ENCODE measurements around the gene TFB1M. TPM values are rescaled to one million over a fixed set of nuclear protein-coding genes. Genes with fewer than 3 reads are reported as not detected.

TFB1M gene
- total and polyA plus RNA-seq, 9 donors = 9.1 to 15.9 (median 11.3) TPM

DNA sequence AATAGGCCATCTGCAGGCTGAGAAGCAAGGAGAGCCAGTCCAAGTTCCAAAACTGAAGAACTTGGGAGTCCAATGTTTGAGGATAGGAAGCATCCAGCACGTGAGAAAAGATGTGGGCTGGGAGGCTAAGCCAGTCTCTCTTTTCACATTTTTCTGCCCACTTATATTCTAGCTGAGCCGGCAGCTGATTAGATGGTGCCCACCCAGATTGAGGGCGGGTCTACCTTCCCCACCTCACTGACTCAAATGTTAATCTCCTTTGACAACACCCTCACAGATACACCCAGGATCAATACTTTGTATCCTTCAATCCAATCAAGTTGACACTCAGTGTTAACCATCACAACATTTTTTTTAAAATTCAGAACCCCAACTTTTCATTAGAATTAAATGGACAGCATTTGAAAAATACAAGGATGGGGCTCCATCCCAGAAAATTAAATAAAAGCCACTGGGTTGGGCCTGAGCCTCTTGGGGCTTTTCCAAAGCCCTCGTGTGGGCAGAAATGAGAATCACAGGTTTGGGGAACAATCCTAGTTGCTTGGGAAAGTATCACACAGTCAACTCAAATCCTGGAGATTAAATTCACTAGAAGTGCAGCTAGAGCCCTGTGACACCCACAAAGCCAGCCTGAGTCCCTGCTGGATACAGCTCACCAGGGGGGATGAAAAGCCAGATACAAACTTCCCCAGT lies 48.3 kb downstream of the TFB1M start:
- no peak for DNase-seq
- 77% methylated on average over 3 of the region's 4 CpGs for WGBS (ENCODE audit: insufficient coverage)
- Histone ChIP-seq H3K9me3 (replicated peaks; ENCODE audit: control insufficient read depth, low read depth, low read length) (no peaks in the 10 kb centered on the region), H3K36me3 (ENCODE audit: control insufficient read depth, insufficient read depth, low read length) (peaks cover 4% of the 10 kb centered on the region), H3K4me1 (ENCODE audit: control insufficient read depth, insufficient read depth, low read length) (no peaks in the 10 kb centered on the region), H3K27me3 (ENCODE audit: control insufficient read depth, insufficient read depth, low read length) (no peaks in the 10 kb centered on the region), H3K27ac (ENCODE audit: low read length) (no peak overlapping the region), H3K4me3 (ENCODE audit: low read length) (no peak overlapping the region)

DNA sequence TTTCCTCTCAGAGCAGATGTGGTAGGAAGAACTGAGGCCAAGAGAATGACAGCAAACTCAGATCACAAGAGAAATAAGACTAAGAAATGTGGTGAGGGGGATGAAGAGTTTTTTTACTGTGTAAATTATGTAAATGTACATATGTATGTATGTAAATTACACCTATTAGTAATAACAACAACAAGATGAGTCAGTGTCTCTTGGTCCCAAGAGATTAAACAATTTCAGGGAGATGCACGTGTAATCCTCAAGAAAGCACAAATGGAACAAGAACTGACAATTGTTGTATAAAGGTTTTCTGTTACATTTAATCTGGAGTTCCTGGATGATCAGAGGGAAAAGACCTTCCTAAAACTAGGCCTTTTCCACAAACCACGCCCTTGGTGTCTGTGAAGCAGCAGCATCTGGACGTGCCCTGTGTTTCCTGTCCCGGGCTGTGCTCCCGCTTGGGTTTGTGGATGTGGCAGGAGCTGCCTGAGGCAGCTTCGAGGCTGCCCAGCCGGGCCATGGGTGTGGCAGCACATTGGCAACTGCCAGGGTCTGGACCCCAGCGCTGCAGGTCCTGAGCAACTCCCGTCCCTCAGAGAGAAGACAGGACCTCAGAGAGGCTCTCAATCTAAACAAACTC lies 49.5 kb downstream of the TFB1M start:
- WGBS (ENCODE audit: insufficient coverage) = 45% methylated on average over 4 of the region's 9 CpGs
- Histone ChIP-seq H3K27me3 (ENCODE audit: control insufficient read depth, insufficient read depth, low read length) (no peaks in the 10 kb centered on the region), H3K27ac (ENCODE audit: low read length) (no peak overlapping the region), H3K4me3 (ENCODE audit: low read length) (no peak overlapping the region), H3K9me3 (replicated peaks; ENCODE audit: control insufficient read depth, low read depth, low read length) (no peaks in the 10 kb centered on the region), H3K36me3 (ENCODE audit: control insufficient read depth, insufficient read depth, low read length) (peaks cover 7% of the 10 kb centered on the region), H3K4me1 (ENCODE audit: control insufficient read depth, insufficient read depth, low read length) (no peaks in the 10 kb centered on the region)
- peak; percentile 16 for DNase-seq

DNA sequence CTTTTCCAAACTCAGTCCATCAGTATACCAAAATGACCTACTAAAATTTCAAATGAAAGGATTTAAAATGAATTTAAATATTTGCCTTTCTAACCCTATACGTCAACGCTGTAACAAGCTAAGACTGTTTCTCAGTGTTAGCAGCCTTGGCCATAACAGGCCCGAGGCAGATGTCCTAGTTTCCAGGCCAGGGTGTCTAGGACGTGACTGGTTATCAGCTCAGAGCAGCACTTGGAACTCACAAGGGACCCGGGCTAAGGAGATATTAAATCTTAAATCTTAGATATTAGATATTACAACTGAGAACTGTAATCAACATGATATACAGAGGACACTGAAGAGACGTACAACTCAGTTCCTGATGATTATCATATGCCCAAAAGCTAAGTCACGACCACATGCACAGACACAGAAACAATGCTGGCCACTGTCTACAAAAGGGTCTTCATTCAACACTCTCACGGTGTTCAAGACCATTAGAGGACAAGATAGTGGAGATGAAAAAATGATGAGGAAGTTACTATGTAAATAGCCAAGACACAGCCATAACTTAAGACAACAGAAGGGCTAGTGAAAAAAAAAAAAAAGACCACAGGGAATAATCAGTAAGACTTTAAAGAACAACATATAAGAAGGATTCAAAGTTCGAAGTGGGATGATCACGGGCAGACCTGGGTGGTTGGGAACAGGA lies 50.8 kb downstream of the TFB1M start, which contains the start of gene CLDN20:
CLDN20 (plus strand) TSS at position 641 of the 691 bp plus-strand sequence. CDS start 11,707 bp downstream, outside the sequence.
- Histone ChIP-seq H3K9me3 (replicated peaks; ENCODE audit: control insufficient read depth, low read depth, low read length) (no peaks in the 10 kb centered on the region), H3K27me3 (ENCODE audit: control insufficient read depth, insufficient read depth, low read length) (no peaks in the 10 kb centered on the region), H3K27ac (ENCODE audit: low read length) (no peak within 1 kb of the TSS), H3K4me3 (ENCODE audit: low read length) (no peak within 1 kb of the TSS), H3K36me3 (ENCODE audit: control insufficient read depth, insufficient read depth, low read length) (peaks cover 18% of the 10 kb centered on the region), H3K4me1 (ENCODE audit: control insufficient read depth, insufficient read depth, low read length) (no peaks in the 10 kb centered on the region)
- DNase-seq = no peak
- WGBS (ENCODE audit: insufficient coverage) = 80% methylated on average over 1 of the region's 10 CpGs

DNA sequence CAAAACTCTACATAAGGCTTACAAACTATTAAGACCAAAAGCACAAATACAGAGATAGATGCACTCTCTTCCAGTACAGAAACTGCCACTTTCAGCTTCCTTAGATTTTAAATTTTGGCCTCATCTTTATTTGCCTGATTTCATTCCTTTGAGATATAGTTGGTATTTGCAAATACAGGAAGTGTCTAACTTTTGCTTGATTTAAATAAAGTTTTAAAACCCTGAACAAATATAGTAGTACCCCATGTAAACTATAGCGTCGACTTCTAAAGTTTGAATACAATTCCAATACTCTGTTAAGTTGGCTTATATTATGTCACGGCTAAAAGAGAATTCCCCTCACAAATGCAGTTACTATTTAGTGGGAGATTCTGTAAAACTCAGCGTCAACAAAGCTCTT lies 51.6 kb downstream of the TFB1M start:
- no CpG with 5 or more reads among the region's 4 CpGs for WGBS (ENCODE audit: insufficient coverage)
- DNase-seq = no peak
- Histone ChIP-seq H3K36me3 (ENCODE audit: control insufficient read depth, insufficient read depth, low read length) (peaks cover 22% of the 10 kb centered on the region), H3K27ac (ENCODE audit: low read length) (no peak overlapping the region), H3K27me3 (ENCODE audit: control insufficient read depth, insufficient read depth, low read length) (no peaks in the 10 kb centered on the region), H3K4me3 (ENCODE audit: low read length) (no peak overlapping the region), H3K4me1 (ENCODE audit: control insufficient read depth, insufficient read depth, low read length) (no peaks in the 10 kb centered on the region), H3K9me3 (replicated peaks; ENCODE audit: control insufficient read depth, low read depth, low read length) (no peaks in the 10 kb centered on the region)

DNA sequence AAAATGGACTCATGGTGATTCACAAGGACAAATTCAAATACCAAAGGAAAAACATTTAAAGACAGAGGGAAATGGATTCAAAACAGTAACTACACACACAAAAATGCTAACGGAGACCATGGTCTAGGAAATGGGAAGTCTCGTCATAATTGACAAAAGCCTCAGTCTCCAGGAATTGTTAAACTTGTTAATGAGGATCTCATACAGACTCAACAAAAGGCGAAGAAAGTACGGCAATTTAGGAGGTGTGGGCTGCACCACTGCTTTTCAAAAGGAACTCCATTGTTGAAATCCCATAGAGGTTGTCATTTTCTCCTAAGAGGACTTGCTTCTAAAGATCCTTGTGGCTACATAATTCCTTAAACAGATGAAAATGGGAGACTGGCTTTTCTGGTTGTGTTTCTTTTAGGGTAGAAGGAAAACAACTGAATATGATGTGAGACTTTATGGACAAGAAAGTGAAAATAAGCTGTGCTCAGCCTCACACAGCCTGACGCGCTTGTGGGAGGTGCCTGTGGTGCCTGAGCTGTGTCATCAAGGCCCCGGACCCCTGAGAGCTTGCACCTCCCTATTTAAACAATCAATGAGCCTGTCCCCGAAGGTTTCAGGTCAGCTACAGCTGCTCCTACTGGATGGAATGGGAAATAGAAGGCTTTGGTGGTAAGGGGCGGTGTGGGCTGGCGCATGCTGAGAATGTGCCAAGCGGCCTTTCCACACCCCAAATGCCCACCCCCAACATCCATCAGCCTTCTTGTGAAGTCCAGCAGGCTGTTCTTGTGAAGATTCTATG lies 53.0 kb downstream of the TFB1M start:
- 40% methylated on average over 1 of the region's 11 CpGs for WGBS (ENCODE audit: insufficient coverage)
- no peak for DNase-seq
- Histone ChIP-seq H3K36me3 (ENCODE audit: control insufficient read depth, insufficient read depth, low read length) (peaks cover 28% of the 10 kb centered on the region), H3K9me3 (replicated peaks; ENCODE audit: control insufficient read depth, low read depth, low read length) (no peaks in the 10 kb centered on the region), H3K4me3 (ENCODE audit: low read length) (no peak overlapping the region), H3K27ac (ENCODE audit: low read length) (no peak overlapping the region), H3K4me1 (ENCODE audit: control insufficient read depth, insufficient read depth, low read length) (no peaks in the 10 kb centered on the region), H3K27me3 (ENCODE audit: control insufficient read depth, insufficient read depth, low read length) (no peaks in the 10 kb centered on the region)

DNA sequence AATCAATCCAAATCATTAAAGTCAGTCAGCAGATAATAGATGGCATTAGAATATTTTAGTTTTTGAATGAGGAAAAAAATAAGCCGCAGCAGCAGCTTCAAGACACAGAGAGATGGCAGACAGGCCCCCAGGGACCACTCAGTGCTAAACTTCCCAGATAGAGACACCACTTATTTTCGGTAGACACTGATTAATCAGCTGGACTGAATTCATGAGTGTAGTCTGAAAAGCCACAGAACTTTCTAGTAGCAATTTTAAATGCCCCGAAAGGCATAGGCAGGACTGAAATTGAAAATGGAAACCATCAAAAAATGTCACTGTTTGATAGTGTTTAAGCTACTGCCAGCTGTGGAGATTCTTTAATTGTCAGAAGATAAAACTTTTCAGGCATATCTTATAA lies 53.6 kb downstream of the TFB1M start:
- H3K27me3 ChIP-seq (ENCODE audit: control insufficient read depth, insufficient read depth, low read length) = no peaks in the 10 kb centered on the region
- no peaks in the 10 kb centered on the region for H3K4me1 ChIP-seq (ENCODE audit: control insufficient read depth, insufficient read depth, low read length)
- 100% methylated on average over 1 of the region's 3 CpGs for WGBS (ENCODE audit: insufficient coverage)
- DNase-seq = no peak
- H3K36me3 ChIP-seq (ENCODE audit: control insufficient read depth, insufficient read depth, low read length) = peaks cover 28% of the 10 kb centered on the region
- H3K9me3 ChIP-seq (replicated peaks; ENCODE audit: control insufficient read depth, low read depth, low read length) = no peaks in the 10 kb centered on the region
- no peak overlapping the region for H3K4me3 ChIP-seq (ENCODE audit: low read length)
- H3K27ac ChIP-seq (ENCODE audit: low read length) = no peak overlapping the region

DNA sequence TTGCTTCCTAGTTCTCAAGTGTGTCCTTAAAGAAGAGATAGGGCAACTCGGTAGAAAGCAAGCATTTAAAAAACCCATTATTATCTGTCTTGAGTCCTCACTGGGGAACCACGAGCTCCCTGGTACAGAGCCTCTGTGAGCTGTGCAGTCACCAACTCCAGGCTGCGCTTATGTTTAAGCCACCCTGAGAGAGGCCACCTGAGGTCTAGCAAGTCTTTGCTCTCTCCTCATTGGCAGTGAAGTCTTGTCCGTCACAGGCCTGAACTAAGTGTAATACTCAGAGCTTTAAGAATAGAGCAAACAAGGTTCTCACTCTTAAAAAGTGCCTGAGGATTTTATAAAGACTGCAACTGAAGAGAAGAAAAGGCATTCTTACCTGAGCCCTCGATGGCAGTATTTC lies 54.4 kb downstream of the TFB1M start:
- peaks cover 30% of the 10 kb centered on the region for H3K36me3 ChIP-seq (ENCODE audit: control insufficient read depth, insufficient read depth, low read length)
- H3K27ac ChIP-seq (ENCODE audit: low read length) = no peak overlapping the region
- 100% methylated on average over 2 of the region's 5 CpGs for WGBS (ENCODE audit: insufficient coverage)
- DNase-seq = no peak
- H3K9me3 ChIP-seq (replicated peaks; ENCODE audit: control insufficient read depth, low read depth, low read length) = no peaks in the 10 kb centered on the region
- H3K4me3 ChIP-seq (ENCODE audit: low read length) = no peak overlapping the region
- no peaks in the 10 kb centered on the region for H3K27me3 ChIP-seq (ENCODE audit: control insufficient read depth, insufficient read depth, low read length)
- H3K4me1 ChIP-seq (ENCODE audit: control insufficient read depth, insufficient read depth, low read length) = no peaks in the 10 kb centered on the region

DNA sequence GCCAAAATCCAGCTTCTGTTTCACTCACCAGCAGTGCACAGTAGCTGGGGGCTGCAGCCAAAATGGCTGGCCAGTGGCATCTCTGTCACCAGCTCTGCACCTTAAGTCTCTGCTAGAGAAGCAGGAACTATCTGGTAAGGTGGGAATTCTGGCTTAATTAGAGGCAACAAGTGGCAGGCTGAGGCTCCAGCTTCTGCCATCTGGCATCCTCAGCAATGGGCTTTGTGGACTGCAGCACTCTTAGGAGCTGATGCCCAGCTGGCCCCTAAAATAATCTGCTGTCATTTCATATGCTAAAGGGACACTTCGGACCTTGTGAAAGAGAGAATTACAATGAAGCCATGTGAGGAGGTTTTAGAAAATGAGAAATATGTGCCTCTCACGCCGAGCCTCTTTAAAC lies 55.1 kb downstream of the TFB1M start:
- H3K4me3 ChIP-seq (ENCODE audit: low read length) = no peak overlapping the region
- no peak for DNase-seq
- no peak overlapping the region for H3K27ac ChIP-seq (ENCODE audit: low read length)
- no peaks in the 10 kb centered on the region for H3K27me3 ChIP-seq (ENCODE audit: control insufficient read depth, insufficient read depth, low read length)
- no peaks in the 10 kb centered on the region for H3K9me3 ChIP-seq (replicated peaks; ENCODE audit: control insufficient read depth, low read depth, low read length)
- H3K4me1 ChIP-seq (ENCODE audit: control insufficient read depth, insufficient read depth, low read length) = no peaks in the 10 kb centered on the region
- H3K36me3 ChIP-seq (ENCODE audit: control insufficient read depth, insufficient read depth, low read length) = peaks cover 35% of the 10 kb centered on the region
- 100% methylated on average over 2 of the region's 3 CpGs for WGBS (ENCODE audit: insufficient coverage)

DNA sequence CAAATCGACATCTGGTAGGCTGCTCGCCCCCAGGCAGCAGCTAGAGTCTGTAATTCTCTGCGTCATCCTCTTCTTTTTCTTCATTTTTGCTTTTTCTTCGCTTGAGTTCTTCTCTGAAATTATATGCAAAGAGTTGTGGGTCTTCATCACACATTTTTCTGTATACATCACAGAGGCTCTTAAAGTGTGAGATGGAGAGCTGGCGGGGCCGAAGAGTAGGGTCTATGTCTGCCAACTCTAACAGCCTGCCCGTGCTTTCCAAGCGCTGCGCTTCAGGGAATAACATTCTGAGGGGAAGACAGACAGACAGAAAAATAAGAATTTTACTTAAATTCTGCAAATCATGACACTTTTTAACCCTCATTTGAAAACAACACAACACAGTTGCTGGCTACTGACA lies 56.5 kb downstream of the TFB1M start:
- peaks cover 38% of the 10 kb centered on the region for H3K36me3 ChIP-seq (ENCODE audit: control insufficient read depth, insufficient read depth, low read length)
- H3K4me3 ChIP-seq (ENCODE audit: low read length) = no peak overlapping the region
- H3K27me3 ChIP-seq (ENCODE audit: control insufficient read depth, insufficient read depth, low read length) = no peaks in the 10 kb centered on the region
- no peak for DNase-seq
- no peak overlapping the region for H3K27ac ChIP-seq (ENCODE audit: low read length)
- H3K9me3 ChIP-seq (replicated peaks; ENCODE audit: control insufficient read depth, low read depth, low read length) = no peaks in the 10 kb centered on the region
- 100% methylated on average over 2 of the region's 9 CpGs for WGBS (ENCODE audit: insufficient coverage)
- H3K4me1 ChIP-seq (ENCODE audit: control insufficient read depth, insufficient read depth, low read length) = no peaks in the 10 kb centered on the region
